ENCODE measurements around the gene SLC5A8.
"Not testable (repeated sequence)": the region's sequence is repeated elsewhere in the genome, so short reads cannot be mapped to it uniquely, and the experiment has no call there.

The SLC5A8 gene

GRCh38 chr12:101168001-101168400 lies 42.0 kb downstream of the SLC5A8 start:
- DNase-seq (ENCODE audit: low spot score) = no peak

- DNase-seq (ENCODE audit: low spot score) = no peak
Observed at GRCh38 chr12:101166866-101167265, 43.2 kb downstream of the SLC5A8 start.

GRCh38 chr12:101165319-101165718 lies 44.7 kb downstream of the SLC5A8 start:
- no peak for DNase-seq (ENCODE audit: low spot score)

GRCh38 chr12:101145777-101146431 lies 64.1 kb downstream of the SLC5A8 start:
- not testable (repeated sequence) for DNase-seq (ENCODE audit: low spot score)

GRCh38 chr12:101127521-101128219 lies 82.4 kb downstream of the SLC5A8 start:
- no peak for DNase-seq (ENCODE audit: low spot score)

GRCh38 chr12:101117842-101118241 lies 92.2 kb downstream of the SLC5A8 start:
- DNase-seq (ENCODE audit: low spot score) = no peak

- DNase-seq (ENCODE audit: low spot score) = no peak
Observed at GRCh38 chr12:101116911-101117310, 93.1 kb downstream of the SLC5A8 start.

- DNase-seq (ENCODE audit: low spot score) = no peak
Observed at GRCh38 chr12:101115326-101115725, 94.7 kb downstream of the SLC5A8 start.

GRCh38 chr12:101111441-101111840 lies 98.6 kb downstream of the SLC5A8 start:
- no peak for DNase-seq (ENCODE audit: low spot score)

- no peak for DNase-seq (ENCODE audit: low spot score)
Observed at GRCh38 chr12:101110866-101111265, 99.2 kb downstream of the SLC5A8 start.

GRCh38 chr12:101108130-101108529 lies 101.9 kb downstream of the SLC5A8 start:
- no peak for DNase-seq (ENCODE audit: low spot score)

GRCh38 chr12:101107032-101107763 lies 102.8 kb downstream of the SLC5A8 start:
- DNase-seq (ENCODE audit: low spot score) = no peak

Measured in hematopoietic multipotent progenitor cell treated with erythropoietin and hydrocortisone succinate and interleukin-3 and kit ligand, for 17 days (in vitro differentiated cells).